NCI-H187 (cell line): ENCODE measurements around the gene ZNF181.
"Not testable (repeated sequence)": the region's sequence is repeated elsewhere in the genome, so short reads cannot be mapped to it uniquely, and the experiment has no call there.

Experiments used
- DNase-seq, 2 experiments: peaks; one replicate each; lab custom pipeline; 2025; lab: John Stamatoyannopoulos, UW

The ZNF181 gene

DNA sequence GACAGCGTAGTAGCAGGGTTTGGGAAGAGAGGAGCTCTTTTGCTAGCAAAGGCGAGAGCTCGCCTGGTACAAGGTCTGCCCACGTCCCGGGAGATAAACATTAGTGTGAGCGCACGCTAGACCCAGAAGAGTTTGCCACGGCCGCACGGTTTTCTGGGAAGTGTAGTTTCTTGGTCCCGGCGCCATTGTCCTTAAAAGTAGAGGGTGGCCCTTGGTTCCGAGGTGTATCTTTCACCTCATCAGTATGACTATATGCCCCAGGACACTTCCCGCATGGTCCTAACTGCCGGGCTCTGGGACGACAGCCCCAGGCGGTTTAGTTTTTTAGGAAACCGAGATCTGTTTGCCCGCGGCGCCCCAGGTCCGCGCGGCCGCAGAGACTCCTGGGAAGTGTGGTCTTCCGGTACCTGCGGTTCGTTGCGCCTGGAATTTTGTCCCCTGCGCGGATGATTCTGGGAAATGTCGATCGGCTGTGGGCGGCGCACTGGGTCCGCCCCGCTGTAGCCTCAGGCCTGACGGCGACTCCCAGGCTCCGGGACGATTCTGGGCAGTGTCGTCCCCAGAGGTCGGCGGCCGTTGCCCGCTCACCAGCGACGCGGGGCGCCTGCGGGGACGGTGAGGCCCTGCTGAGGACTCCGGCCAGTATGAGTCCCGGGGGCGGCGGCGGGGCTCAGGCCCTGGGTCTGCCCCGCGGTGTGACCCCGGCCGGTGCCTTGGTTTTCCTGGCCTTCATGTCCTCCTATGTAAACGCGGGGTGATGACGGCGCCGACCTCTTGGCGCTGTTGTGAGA, at the start of gene ZNF181:
Gene ZNF181 (plus strand): TSS at position 498 of the 791 bp plus-strand sequence. CDS start 795 bp downstream, outside the sequence.
- DNase-seq, result peak; percentile 81 to 95

GRCh38 chr19:34685266-34685665, 48.8 kb upstream of the ZNF181 start:
- not testable (repeated sequence) for DNase-seq

DNA sequence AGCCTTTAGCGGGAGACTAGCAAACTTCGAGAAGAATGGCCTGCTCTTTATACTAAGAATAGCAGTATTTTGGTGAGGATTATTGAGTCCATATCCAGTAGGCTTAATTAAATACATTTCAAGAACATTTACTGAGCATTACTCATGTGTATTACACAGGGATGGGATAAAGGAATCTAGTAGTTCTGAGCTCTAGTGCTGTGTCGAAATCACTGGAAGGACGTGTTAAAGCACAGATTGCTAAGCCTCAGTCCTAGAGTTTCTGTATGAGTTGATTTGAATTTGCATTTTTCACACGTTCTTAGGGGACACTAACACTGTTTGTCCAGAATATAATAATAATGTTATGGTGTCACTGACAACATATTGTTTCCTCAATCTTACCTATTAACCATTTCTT, 47.6 kb upstream of the ZNF181 start:
- no peak for DNase-seq

DNA sequence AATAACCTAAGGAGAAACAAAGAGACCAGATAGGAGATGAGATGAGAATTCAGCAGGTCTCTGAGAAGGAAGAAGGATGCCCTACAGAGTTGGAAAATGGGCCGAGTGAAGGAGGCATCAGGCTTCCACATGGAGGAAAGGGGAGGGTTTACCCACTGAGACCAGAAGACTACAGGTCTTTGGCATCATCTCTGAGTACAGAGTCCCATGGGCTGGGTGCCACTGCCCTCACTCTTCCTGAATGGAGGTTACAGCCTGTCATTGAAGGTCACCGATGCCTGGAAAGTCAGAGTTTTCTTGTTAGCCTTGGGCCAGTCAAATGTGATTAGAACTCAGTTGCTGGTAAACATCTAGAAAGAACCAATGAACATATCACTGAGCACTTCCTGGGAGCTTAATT, 46.7 kb upstream of the ZNF181 start:
- no peak for DNase-seq

- no peak for DNase-seq
Observed at GRCh38 chr19:34688592-34688991, 45.5 kb upstream of the ZNF181 start.

DNA sequence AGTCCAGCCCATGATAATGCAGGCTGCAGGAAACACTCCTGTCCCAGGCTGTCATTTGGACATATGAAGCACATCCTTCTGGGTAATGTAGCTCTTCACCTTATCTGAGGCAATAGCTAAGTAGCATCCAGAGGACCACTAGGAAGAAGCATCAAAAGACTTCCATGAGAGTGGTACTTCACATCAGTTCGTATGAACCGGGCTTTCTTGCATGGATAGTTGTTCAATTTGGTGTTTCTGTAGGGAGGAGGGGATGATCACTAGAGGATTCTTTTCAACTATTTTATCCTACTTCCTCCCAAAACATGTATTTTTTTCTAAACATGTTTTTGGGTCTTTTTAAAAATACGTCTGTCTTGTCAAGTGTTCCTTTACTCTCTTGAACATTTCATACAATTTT, 43.7 kb upstream of the ZNF181 start:
- no peak for DNase-seq

DNA sequence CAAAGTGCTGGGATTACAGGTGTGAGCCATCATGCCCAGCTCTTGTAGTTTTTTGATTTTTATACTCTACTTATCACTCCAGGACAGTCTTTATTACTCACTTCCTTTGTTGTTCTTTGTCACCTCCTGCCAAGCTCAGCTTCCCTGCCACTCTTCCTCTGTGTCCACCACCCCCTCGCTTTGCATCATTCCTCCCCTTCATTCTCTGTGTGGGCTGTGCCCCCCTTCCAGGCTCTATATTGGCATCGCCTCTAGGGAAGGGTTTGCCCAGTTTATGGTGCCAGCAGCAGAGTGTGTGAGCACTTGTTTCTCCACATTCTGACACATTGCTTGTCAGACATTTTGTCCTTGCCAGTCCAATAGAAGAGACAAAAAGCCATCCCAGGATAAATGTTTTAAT, 41.5 kb upstream of the ZNF181 start:
- DNase-seq, result no peak

DNA sequence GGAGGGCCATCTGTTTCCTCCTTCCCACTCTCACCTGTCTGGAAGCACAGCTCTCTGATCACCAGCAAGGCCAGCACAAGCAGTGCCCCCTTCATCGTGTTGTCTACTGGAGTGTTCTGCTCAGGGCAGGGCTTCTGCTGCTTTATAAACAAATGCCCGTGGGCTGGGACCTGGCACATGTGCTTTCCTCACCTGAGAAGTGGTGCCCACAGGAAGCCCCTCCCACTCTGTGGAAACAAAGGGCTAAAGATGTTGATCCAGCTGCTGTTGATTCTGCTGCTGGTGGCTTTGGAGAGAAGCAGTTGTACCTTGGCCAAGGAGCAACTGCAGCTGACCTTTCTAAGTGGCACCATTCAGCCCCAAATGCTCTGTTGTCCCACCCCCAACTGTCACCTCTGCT, 26.4 kb upstream of the ZNF181 start:
- DNase-seq, result no peak

- DNase-seq, result no peak
Observed at GRCh38 chr19:34711890-34712289, 22.2 kb upstream of the ZNF181 start.

DNA sequence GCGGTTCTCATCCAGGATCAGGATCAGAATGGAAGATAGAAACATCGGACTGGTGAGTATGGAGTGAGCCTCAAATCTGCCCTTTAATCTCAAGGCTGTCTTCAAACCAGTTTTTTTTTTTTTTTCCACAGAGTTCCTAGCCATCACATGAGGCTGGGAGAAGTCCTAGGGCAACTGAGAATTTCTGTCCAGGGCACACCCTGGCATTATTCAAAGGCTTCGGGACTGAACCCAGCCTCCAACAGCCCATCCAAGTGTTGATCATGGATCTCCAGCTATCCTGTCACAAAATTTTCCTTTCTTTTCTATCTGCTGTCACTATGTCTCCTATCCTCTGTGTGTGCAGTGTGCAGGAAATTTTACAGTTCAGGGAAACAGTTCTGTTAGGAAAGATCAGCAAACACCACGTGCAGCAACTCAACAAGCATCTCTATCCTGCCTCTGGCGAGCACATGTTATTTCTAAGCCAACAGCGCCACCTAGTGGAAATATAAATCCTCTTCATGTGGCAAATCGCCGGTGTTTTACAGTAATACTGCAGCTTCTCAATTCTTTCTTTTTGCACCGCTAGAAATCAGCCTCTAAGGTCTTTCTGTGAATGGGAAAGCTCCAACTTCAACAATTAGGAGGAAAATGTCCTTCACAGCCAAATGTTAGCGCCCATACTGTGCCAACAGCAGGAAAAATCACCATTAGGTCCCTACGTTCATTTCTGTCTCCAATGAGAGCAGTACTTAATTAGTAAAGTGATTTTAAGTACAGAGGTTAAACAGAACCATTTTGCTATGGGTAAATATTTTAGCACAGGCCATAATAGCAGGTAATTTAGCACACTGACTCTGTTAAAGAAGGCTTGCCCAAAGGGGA, 21.4 kb upstream of the ZNF181 start:
- DNase-seq, result peak; percentile 7 to 34

DNA sequence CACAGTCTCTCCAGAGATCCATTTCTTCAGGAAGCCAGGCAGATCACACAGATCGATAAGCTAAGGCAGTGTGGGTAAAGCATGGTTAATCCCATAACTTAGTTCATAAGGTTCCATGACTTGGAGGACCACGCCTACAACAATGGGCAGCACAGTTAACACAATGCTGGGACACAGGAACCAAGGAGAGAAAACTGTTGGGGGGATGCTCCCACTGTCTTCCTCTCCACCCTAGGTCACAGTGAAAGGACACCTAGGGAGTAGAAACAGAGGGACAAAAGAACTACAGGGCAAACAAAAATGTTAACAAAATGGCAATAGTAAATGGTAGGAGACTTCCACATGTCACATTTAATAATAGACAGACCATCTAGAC, 20.8 kb upstream of the ZNF181 start:
- DNase-seq, result no peak

GRCh38 chr19:34715357-34715756, 18.7 kb upstream of the ZNF181 start:
- DNase-seq, result no peak

DNA sequence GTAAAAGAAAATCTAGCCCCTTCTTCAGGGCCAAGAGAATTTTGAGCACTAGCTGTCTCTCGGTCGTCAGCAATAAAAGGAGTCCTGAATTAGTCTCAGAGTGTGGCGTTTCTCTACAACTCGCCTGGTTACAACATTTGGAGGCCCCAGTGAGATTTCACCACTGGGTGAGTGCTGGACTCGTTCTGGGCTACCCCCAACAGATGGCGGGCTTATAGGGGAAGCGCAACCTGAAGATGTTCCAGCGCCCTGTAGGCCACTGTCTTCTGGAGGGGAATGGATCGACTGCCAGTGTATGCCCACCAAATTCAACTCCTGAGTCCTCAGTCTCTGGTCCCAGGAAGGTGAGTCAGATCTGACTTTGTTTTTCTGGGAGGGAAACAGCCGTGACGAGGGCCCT, 11.7 kb upstream of the ZNF181 start:
- no peak for DNase-seq

DNA sequence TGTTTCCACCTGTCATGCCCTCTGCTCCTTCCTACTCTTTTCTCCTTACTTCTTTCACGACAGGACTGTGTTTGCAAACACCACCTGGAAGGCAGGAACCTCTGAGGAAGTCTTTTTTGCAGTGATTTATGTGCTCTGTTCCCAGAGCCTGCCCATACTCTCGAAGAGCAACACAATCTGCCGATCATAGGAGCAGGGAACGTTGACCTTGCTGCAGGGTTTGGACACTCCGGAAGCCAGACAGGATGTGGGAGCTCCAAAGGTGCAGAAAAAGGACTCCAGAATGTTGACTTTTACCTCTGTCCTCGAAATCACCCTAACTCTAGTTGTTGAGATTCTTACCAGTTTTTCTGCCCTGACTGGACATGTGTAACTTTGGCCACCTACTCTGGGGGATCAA, 8.6 kb upstream of the ZNF181 start:
- DNase-seq, result no peak

DNA sequence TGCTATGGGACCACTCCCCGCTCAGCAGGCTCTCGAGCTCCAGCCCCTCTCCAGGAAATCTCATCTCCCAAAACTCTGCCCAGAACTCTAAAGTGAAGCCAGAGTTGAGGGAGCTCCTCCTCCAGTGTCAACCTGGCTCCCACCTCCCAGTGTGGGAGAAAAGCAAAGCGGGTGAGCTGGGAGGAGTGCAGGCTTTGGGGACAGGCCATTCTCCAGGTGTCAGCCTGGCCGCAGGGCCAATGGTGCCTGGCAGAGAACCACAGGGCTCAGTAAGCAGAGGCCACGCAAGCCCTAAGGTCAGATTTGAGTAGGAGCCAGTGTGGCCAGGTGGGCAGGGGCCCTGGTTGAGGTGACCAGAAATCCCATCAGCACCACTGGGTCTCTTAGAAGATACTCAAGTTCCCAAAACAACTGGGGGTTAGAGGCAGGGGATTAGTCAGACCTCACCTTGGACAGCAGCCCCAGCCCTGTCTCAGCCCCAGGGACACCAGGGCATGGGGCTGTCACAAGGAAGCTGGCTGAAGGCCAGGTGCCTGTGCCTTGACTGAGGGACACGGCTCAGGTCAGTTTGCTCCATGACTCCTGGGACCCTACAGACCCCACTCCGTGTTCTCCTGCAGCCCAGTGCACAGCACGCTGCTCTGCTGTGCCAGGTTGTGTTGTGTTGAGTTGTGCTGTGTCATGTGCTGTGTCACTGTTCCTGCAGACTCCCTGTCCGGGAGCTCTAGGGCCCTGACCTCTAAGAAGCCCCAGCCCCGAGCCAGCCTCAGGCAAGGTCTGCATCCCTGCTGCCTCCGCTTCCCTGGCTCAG, 2.8 kb upstream of the ZNF181 start:
- DNase-seq, result no peak

- DNase-seq, result no peak
Observed at GRCh38 chr19:34731964-34732363, 2.1 kb upstream of the ZNF181 start.

GRCh38 chr19:34732612-34733211, 1.3 kb upstream of the ZNF181 start:
- DNase-seq, result no peak

DNA sequence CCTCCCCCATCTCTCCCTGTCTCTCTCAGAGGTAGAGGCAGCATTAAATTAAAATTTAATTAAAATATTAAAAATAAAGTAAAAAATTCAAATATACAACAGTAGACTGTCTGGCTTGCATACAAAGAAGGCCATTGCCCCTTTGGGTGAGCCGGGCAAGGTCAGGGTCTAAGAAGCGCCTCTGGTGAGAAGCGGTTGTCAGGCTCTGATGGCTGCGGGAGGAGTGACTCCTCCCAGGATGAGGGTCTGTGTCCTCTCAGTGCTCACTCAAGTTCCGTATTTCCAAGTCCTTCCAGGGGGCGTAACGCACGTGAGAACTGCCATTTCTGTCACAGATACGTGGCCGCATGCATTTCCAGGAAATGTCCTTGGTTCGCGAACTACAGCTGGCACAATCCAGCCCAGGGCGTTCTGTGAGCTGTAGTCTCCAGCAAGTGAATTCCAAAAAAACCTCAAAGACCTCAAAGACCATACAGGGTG, 737 bp upstream of the ZNF181 start:
- no peak for DNase-seq

DNA sequence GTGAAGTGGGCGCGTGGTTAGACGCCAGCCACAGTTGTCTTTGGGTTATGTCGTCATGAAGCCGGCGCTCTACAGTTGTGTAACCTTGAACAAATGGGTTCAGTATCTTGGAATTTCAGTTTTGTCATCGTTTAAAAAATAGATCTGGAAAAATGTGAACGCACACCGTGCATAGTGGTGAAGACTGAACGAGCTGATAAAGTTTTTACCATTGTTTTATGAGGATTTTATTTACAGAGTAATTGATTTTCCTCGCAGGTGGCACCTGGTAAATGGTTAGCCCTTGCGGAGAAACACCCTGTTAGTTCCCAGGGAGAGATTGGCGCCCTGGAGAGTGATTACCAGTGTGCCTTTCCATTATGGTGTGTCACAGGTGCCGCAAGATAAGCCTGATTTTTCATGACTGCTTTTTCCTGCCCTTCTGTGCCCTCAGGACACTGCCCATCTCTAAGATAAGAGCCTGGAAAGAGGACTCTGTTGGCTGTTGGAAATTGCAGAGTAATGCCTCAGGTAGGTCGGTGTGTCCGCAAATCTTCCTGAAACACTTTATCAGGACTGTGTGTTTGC, 577 bp downstream of the ZNF181 start:
- peak; percentile 45 to 58 for DNase-seq

- no peak for DNase-seq
Observed at GRCh38 chr19:34744896-34745690, 11.1 kb downstream of the ZNF181 start.

- no peak for DNase-seq
Observed at GRCh38 chr19:34757441-34757840, 23.4 kb downstream of the ZNF181 start.
